HG03060 (cell line): ENCODE data around the gene UNC5B.

Experiments used
- ATAC-seq: cut with Tn5 transposase; IDR thresholded peaks from one replicate; pipeline ENCODE4 v1.9.1; 2021; ENCODE audit warnings: low read depth, moderate number of reproducible peaks; ENCODE audit not compliant: unreplicated experiment

Gene UNC5B

DNA sequence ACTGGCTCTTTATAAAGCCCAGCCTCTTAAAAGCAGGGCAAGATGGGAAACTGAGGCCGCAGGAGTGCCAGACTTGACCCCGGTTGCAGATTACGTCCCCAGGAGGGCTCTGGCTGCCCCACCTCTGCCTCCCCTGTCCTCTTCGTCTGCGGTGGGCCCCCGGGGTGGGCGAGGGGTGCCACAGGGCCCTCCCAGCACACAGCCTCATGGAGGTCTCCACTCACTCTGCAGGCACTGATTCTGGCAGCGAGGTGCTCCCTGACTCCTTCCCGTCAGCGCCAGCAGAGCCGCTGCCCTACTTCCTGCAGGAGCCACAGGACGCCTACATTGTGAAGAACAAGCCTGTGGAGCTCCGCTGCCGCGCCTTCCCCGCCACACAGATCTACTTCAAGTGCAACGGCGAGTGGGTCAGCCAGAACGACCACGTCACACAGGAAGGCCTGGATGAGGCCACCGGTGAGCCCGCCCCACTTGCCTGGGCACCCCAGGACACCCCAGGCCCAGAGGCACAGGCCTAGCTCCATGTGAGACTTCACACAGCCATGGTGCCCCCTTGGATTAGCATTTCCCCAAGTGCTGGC, 67.3 kb downstream of the UNC5B start:
- no peak for ATAC-seq

DNA sequence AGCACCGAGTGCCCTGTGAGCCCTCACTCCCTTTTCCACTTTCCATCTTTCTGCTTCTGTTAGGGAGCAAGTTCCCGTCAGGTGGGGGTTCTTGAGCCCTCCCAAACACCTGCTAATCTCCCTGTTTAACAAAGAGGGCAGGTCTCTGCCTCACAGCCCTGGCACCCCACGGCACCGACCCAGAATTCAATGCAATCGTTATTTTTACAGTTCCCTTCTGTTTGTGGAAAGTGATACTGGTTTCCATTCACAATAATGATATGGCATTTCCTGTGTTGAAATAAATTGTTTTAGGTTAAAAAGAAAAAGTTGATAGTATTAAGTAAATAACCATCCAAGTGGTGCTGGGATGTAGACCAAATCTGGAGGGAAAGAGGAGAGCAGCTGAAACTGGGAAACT, 67.8 kb downstream of the UNC5B start:
- no peak for ATAC-seq

DNA sequence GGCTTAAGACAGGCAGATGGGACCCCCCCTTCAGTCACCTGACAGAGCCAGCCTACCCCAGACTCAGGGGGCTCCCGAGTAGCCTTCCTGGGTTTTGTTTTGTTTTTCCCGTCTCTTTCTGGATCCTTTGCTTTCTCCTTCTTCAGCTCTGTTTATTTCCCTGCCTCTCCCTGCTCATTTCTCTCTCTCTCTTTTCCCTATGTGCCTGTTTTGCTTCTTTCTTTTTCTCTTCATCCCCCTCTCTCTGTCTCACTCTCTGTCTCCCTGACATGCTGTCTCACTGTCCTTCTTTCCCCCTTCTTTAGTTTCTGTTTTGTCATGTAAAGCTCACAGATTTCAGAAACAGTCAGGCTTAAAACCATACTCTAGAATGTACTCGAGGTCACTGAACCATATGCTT, 68.5 kb downstream of the UNC5B start:
- ATAC-seq, result no peak

DNA sequence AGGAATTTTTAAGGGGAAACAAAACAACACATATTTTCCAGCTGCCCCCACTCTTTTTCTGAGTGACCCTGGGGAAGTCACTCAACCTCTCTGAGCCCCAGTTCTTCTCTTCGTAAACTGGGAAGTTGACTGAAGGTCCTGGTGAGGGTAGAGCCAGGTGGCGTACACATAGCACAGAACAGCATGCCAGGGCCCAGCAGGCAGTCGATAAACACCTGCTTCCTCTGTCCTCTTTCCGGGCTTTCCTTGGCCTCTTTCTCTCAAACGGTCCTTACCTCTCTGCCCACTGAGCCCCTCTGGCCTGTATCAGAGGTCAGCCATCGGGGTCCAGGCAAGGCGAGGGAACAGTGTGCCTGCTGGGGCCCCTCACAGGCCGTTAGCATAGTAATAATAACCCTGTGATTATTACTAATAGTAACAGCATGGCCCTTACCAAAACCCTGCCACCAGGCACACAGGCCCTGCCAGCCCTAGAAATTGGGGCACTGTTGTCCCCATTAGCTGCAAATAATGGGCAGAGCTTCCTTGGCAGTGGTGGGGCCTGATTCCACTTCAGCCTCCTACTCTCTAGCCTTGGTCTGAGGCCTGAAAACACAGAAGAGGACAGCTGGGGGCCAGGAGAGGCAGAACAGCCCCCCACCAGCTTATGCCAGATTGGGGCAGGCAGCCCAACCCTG, 69.4 kb downstream of the UNC5B start:
- ATAC-seq, result no peak

DNA sequence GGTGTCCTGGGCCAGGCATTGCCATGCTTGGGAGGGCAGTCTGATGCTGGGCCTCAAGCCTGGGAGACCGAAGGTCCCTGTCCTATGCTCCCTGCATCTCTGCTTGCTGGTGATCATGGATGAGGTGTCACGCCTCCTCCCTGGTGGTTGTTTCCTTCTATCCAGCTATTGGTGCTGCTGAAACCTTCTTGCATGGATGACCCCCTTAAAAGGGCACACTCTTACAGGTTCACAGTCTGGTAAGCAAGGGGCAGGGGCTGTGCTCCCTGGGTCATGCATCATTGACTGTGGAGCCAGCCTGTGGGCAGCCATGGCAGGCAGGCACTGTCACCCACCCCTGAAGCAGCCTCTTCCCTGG, 69.9 kb downstream of the UNC5B start:
- no peak for ATAC-seq

DNA sequence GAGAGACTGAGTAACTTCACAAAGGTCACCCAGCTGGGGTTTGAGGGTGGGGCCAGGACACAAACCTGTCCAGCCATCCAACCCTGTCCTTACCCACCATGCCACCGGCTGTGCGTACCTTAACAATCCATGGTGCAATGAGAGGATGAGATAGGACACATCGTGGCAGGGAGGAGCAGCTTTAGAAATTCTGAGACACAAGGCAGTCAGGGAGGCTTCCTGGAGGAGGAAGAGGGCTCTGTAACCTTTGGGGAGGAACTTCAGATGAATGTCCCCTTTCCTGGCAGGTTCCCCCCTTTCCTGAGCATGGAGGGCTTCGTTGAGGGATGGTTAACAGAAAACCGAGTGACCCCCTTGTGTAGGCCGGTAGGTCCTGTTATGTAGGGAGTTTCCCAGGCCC, 71.0 kb downstream of the UNC5B start:
- ATAC-seq, result no peak

DNA sequence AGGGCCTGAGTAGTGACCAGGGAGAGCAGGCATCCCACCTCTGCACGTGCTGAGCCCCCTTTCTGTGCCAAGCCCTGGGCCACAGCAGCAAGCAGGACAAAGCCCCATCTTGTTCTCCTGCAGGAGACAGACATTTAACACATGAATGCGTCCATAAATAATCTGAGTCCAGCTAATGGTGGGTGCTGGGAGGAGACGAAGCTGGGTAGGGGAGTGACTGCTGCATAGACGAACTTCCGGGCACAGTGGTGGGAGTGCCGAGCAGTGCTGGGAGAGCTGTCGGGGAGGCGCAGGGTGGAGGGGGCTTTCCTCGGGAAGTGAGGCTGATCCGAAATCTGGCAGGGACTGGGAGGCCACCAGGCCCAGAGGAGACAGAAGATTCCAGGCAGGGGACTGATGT, 71.5 kb downstream of the UNC5B start:
- ATAC-seq, result no peak

DNA sequence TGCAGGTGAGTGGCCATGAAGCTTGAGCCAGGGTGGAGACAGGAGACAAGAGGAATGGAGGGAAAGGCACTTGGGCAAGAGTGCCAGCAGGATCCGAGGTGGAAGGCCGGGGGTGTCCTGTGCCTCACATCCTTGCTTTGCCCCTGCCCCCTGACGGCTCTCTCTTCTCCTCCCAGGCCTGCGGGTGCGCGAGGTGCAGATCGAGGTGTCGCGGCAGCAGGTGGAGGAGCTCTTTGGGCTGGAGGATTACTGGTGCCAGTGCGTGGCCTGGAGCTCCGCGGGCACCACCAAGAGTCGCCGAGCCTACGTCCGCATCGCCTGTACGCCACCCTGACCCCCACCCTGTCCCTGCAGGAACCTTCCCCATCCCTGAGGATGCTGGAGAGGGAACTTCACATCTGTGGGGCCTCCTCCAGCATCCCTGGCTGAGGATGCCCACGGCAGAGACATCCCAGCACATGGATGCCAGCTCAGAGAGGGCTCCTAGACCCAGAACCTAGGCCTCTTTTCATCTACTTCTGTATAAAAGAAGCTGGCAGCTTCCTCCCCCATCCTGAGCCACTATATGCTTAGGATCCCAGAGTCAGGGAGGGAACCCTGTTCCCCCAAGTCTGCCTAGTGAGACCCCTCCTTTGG, 72.3 kb downstream of the UNC5B start:
- ATAC-seq, result no peak

DNA sequence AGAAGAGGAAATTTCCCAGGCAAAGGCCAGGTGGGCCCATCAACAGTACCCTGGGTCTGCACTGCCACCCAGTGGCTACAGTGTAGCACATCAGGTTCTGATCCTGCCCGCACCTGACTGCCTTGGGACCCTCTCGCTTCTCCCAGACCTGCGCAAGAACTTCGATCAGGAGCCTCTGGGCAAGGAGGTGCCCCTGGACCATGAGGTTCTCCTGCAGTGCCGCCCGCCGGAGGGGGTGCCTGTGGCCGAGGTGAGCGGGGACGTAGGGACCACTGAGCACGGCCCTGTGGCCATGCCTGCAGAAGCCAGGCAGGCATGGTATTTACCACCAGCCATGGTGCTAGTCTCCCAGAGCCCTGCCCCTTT, 72.8 kb downstream of the UNC5B start:
- ATAC-seq, result no peak

DNA sequence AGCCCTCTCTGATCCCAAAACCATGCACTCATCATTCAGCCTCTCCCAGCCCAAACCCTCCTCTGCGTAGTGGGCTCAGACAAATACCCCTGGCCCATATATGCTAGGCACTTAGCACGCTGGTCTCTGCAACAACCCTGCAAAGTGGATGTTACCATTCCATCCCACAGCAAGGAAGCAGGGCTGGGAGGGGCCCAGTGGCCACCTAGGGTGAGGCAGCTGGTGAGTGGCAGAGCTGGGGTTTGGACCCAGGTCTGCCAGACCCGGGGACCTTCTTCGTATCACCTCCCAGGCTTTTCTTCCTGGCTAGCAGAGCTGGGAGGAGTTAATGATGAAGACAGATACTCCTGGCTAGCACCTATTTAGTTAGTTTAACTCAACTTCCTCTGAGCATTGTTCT, 73.6 kb downstream of the UNC5B start:
- ATAC-seq, result no peak

DNA sequence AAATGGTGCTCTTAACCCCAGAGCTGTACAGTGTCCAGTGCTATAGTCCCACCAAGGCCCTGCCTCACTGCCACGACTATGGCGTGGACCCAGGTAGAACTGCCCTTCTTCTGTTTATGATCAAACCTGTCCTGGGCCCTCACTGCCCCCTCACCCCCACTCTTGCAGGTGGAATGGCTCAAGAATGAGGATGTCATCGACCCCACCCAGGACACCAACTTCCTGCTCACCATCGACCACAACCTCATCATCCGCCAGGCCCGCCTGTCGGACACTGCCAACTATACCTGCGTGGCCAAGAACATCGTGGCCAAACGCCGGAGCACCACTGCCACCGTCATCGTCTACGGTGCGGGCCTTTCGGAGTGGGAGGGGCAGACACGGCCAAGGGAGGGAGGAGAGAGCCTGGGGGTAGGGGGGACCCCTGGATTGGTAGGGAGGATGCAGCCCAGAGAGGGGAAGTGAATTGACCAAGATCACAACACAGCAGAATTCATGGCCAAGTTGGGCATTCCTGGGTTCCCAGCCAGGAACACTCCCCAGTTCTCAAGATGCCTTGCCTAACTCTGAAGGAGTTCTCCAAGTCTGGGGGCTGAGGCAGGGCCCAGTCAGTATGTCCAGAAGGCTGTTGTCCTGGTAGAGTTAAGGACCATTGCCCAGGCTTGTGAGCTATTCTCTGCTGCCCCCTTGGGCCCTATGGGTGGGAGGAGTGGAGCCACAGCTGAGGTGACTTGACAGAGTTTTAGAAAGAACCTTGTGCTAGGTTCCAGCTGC, 74.3 kb downstream of the UNC5B start:
- ATAC-seq, result no peak

DNA sequence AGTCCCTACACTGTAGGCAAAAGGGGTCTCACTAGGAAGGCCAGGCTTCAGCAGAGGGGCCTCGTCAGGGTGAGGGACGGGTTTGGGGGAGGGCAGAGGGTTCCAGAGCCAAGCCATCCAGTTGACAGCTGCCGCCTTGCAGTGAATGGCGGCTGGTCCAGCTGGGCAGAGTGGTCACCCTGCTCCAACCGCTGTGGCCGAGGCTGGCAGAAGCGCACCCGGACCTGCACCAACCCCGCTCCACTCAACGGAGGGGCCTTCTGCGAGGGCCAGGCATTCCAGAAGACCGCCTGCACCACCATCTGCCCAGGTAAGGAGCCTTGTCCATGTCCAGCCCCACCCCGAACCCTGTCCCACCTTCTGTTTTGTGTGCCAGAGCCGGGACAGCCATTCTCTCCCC, 75.1 kb downstream of the UNC5B start:
- ATAC-seq, result no peak

DNA sequence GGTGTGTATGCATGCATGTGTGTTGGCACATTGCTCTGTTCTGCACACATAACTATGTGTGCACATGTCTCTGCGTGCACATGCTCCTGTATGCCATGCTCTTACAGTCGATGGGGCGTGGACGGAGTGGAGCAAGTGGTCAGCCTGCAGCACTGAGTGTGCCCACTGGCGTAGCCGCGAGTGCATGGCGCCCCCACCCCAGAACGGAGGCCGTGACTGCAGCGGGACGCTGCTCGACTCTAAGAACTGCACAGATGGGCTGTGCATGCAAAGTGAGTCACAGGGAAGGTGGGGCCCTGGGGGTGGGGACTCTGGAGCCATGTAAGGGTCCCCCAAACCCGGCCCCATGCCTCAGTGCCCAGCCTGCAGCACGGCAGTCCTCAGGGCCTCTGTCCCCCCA, 76.1 kb downstream of the UNC5B start:
- no peak for ATAC-seq

DNA sequence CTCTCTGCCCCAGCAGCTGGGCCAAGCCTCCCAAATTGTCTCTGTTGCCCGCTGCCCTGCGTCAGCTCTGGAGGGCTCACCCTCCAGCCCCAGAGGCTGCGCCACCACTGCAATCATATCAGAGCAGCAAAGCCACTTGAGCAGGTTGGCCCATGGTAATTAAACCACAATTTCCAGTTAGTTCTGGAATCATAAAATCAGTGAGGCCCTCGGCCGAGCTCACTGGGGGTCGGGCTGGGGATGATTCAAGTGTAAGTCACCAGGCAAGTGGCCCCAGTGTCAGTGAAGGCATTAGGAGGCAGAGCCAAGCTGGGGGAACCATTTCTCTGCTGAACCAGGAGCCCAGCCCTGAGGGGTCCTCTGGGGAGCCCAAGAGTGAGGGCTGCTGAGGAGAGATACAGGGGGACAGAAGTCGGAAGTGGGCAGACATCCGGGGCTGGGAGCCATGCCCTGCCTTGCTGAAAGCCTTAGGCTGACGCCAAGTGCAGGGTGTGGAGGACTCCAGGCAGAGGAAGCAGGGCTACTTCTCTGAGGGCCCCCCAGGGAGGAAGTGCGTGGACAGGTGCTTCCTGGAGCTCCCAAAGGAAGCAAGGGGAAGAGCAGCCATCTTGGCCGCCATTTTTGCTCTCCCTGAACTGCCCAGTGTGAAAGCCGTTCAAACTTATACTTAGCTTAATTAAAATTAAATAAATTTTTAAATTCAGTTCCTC, 77.2 kb downstream of the UNC5B start:
- no peak for ATAC-seq

DNA sequence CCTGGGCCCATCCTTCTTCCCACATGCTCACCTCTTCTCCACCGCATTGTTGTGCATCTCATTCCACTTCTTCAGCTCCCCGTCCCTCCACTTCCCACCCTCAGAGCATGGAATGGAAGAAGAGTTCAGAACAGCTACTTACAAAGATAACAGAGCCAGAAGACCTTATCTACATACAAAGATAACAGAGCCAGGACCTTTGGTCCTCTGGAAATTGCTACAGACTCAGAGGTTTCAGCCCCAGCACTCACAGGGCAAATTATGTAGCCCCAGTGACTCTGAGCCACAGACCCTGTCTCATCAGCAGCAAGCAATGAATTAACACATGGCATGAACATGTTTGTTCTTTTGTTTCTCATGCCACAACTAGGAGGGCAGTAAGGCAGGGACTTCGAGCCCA, 78.0 kb downstream of the UNC5B start:
- ATAC-seq, result no peak

DNA sequence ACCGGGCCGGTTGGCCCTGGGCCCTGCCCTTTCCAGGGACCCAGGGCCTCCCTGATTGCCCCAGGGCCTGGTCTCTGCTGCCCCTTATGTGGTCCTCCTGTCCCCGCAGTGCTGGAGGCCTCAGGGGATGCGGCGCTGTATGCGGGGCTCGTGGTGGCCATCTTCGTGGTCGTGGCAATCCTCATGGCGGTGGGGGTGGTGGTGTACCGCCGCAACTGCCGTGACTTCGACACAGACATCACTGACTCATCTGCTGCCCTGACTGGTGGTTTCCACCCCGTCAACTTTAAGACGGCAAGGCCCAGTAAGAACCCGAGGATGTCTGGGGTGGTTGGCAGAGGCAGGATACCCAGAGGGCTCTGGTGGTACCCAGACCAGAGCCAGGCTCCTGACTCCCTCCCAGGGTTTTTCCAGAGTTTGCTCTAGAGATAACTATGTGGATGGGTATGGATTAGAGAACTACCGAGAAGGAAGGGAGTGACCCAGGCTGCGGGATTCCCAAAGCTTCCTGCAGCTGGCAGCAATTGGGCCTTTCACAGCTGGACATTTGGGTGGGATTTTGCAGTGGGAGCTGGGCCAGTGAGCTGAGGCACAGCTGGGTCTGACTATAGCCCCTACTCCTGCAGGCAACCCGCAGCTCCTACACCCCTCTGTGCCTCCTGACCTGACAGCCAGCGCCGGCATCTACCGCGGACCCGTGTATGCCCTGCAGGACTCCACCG, 78.6 kb downstream of the UNC5B start:
- ATAC-seq, result no peak

DNA sequence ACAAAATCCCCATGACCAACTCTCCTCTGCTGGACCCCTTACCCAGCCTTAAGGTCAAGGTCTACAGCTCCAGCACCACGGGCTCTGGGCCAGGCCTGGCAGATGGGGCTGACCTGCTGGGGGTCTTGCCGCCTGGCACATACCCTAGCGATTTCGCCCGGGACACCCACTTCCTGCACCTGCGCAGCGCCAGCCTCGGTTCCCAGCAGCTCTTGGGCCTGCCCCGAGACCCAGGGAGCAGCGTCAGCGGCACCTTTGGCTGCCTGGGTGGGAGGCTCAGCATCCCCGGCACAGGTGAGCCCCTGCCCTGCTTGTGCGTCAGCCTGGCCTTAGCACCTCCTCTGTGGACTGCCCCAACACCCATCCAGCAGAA, 79.1 kb downstream of the UNC5B start:
- no peak for ATAC-seq

DNA sequence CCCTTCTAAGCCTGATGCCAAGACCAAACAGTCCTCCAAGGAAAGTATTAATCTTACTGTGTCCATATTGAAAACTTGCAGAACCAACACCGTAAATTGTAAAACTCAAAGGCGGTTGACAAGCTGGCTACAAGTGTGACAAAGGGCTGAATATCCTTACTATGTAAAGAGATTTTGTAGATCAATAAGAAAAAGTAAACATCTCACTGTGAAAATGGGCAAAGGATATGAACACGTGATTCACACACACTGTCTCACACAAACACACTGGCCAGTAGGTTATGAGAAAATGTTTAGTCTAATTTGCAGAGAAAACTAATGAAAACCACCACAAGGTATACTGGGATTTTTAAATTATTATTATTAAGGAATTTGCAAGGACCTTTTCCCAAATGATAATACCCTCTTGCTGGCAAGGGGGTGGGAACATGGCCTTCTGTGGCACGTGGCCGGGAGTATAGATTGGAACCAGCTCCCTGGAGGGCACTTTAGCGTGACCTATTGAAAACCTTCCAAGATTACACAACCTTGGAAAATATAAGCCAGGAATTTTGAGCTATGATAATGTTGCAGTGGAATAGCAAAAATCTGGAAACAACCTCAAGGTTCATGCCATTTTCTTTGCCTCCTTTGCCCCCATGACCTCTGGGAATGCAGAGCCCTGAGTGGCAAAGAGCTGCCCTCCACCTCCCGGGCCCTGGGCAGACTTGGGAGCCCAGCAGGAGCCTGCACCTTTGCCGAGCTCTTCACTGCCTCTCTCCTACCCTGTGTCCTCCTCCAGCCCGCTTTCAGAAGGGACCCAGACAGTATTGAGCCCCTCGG, 80.5 kb downstream of the UNC5B start:
- no peak for ATAC-seq

DNA sequence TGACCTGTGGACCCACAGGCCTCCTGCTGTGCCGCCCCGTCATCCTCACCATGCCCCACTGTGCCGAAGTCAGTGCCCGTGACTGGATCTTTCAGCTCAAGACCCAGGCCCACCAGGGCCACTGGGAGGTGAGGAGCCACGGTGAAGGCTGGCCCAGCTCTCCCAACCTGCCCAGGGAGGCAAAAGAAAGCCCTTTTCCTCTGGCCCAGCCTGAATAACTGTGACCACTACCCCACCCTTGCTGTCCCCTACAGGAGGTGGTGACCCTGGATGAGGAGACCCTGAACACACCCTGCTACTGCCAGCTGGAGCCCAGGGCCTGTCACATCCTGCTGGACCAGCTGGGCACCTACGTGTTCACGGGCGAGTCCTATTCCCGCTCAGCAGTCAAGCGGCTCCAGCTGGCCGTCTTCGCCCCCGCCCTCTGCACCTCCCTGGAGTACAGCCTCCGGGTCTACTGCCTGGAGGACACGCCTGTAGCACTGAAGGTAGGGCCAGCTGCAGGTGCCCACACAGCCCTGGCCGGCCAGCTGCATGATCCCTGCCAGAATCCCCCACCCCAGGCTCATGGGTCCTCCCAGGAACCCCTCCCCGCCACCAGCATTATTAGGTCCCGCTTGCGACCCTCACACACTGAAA, 81.2 kb downstream of the UNC5B start:
- no peak for ATAC-seq
